HG03045 (cell line): ENCODE results near the gene PDXP.

Source experiments
- ATAC-seq: cut with Tn5 transposase; IDR thresholded peaks from one replicate; pipeline ENCODE4 v1.9.1; 2021; ENCODE audit warnings: mild to moderate bottlenecking, moderate library complexity; ENCODE audit not compliant: unreplicated experiment

Gene PDXP

DNA sequence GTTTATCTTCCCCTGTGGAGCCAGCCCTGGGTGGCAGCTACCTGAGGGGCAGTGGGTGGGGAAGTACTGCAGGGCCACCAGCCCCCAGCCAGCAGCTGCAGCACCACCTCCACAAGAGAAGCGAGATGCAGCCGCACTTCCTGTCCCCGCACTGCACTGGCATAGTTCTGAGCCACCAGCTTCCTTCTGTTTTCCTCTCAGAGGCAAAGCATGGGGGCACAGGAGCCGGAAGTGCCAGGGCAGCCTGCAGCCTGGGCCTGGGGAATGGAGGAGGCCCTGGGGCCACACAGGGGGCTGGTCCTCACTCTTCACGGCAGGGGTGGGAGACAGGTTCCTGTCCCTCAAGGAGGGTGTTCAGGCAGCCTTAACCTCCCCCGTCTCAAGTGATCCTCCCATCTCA is 31.0 kb upstream of the PDXP start:
- no peak for ATAC-seq

DNA sequence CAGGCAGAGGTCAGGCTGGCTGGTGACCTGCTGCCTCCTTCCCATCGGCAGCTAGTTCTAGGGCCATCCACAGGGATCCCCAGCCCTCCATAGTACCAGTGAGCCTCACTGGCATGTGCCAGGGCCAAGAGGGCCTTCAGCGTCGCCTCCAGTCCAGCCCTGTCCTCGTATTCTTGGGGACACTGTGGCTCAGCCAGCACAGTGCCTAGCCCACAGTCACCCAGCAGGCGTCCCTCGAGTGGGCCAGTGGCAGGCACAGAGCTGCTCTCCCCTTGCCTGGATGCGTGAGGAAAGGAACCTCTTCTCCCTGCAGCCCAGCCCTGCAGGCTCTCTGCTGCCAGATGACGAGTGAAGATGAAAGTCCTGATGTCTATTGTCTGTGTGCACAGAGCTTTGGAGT is 29.7 kb upstream of the PDXP start:
- no peak for ATAC-seq

DNA sequence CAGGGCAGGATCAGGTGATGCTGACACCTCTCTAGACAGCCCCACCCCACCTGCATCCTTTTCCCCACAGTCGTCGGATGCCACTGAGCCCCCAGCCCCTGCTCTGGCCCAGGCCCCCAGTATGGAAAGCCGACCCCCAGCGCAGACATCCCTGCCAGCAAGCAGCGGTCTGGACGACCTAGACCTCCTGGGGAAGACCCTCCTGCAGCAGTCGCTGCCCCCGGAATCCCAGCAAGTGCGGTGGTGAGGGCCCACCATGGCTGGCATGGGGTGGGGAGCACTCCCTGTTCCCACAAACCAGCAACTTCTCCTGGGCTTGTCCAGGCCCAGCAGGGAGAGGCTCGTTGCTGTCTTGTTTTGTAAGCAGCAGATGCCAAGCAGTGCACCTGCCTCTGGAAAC is 28.6 kb upstream of the PDXP start:
- no peak for ATAC-seq

DNA sequence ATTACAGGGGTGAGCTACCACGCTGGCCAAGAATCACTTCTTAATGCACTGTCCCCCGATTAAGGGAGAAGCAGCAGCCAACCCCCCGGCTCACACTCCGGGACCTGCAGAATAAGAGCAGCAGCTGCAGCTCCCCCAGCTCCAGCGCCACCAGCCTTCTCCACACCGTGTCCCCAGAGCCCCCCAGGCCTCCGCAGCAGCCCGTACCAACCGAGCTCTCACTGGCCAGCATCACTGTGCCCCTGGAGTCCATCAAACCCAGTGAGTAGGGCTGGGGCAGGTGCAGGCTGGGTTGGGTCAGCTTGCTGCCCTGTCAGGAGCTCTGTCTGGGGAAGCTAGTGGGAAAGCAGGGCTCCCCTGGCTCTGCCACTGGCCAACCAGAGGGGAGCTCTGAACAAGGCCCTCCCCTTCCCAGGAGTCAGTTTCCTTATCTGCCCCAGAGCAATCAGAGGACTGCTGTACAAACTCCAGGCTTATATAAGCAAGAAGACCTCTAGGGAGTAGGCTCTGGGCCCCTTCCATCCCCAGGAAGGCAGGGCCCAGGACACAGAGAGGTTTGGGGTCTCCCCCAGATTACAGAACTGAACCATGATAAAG is 27.6 kb upstream of the PDXP start:
- ATAC-seq = no peak

DNA sequence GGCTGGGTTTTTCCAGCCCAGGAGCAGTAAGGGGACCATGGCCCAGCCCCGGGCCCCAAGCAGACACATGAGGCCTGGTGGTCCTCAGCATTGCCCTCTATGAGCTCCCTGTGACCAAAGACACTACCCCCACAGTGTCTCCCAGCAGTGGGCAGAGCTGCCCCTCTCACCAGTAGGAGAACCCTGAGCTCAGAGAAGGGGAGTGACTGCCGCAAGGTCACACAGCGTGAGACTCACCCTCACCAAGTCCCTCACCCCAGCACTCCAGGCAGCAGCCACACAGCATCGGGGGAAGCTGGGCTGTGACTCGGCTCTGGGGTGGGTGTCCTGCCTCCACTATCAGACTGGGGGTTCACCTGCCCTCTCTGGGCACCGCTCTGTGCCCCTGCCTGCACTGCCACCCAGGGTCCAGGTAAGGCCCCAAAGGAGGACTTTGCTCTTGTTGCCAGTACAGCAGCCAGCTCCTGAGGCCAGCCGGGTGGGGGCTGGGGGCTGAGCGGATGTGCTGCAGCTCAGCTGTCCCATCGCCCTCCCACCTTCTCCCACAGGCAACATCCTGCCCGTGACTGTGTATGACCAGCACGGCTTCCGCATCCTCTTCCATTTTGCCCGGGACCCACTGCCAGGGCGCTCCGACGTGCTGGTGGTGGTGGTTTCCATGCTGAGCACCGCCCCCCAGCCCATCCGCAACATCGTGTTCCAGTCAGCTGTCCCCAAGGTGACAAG is 26.9 kb upstream of the PDXP start:
- no peak for ATAC-seq

DNA sequence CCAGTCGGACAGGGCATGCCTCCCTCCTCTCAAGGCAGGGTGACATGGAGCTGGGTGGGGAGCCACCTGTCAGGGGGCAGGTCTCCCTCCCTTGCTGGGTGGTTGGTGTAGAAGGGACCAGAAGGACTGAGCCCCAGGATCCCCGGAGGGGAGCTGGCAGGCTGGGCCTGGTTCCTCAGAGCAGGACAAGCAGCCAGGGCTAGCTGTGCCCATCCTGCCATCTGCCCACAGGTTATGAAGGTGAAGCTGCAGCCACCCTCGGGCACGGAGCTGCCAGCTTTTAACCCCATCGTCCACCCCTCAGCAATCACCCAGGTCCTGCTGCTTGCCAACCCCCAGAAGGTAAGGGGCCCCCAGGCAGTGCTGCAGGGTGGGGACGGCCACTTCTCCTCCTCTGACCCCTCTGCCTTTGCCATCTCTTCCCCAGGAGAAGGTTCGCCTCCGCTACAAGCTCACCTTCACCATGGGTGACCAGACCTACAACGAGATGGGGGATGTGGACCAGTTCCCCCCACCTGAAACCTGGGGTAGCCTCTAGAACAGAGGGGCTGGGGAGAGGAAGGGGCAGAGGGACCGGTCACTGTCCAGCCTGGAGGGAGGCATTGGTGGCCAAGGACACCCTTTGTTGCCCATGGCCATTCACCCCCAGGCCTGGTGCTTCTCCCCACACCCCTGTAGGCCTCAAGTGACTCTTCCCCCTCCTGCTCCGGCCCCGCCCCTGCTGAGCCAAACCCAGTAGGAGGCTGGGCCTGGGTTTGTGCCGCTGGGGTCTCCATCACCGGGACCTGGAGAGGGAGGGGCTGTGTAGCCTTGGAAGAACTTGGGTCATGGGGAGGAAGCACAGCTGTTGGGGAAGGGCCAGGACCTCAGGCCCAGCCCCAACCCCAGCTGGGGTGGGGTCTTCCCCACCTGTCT is 26.1 kb upstream of the PDXP start:
- ATAC-seq = peak; percentile 9

DNA sequence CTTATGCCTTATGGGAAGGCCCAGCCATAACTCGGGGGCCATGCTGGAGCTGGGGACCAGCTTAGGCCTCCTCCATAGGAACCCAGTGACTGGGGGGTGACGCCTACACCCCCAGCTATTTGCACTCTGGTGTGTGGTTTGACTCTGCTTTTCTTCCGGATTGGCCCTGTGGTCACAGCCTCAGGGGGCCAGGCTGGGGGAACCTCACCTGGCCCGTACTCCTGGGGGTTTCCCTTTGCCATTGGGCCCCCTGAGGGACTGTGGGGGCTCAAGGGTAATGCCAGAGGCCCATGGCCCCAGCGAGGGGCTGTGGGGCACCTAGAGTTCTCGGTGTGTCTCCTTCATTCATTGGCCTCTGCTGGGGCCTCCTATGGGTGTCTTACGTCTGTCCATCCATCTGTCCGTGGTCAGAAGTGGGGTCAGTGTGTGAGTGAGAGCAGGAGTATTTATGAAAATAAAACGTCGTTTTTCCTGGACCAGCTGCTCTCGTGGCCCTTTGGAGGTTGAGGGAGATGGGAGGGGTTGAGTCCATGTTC is 25.4 kb upstream of the PDXP start:
- peak; percentile 38 for ATAC-seq

DNA sequence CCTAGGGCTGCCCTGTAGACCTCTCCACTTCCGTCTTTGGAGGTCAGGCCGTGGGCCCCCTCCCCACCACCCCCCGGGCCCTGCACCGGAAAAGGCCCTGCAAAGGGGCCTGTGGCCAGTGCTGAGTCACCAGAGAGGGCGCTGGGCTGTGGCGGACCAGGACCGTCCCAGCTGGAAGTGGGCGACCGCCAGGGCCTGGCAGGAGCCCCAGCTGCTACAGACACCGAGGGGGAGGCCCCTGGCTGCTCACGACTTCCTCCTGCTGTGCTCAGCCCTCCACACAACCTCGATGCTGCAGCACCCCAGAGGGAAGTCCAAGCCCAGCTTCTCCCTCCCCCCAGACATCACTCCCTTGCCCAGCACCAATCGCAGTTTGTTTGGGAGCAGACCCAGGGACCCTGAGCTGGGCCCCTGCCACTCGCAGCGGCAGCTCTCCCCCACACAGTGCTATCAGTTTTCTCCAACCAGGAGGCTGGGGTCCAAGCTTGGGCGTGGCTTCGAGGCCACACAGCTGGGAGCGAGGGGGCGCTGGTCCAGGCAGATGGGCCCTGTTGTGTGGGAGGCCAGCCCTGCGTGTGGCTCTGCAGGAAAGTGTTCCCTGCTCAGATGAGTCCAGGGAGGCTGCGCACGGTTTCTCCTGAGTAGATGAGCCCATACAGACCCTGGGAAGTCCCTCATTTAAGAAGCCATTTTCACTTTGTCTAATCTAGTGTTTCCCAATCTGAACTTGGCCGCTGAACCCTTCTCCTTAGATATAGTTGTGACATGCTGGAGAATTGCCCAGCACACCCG is 24.7 kb upstream of the PDXP start:
- peak; percentile 48 for ATAC-seq

DNA sequence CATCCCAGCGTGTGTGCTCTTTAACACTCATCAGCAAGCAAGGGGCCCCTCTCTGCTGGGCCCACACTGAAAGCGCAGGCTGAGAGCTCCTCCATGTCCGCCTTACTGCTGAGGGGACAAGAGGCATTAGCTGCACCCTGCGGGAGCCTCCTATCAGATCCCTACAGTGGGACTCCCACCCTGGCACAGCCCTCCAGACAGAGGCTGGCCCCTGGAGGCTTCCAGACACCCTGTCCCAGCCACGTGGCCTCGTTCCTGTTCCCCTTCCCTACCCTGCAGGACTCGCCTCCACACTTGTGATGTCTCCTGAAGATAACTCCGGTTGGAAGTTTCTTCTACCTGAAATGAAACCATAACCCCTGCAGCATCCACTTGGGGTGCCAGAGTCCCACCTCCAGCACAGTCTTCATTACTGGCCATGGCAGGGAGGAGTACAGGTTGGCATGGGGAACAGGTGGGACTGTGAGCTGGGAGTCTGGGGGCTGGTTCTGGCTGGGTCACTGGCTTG is 24.1 kb upstream of the PDXP start:
- ATAC-seq = peak; percentile 0

DNA sequence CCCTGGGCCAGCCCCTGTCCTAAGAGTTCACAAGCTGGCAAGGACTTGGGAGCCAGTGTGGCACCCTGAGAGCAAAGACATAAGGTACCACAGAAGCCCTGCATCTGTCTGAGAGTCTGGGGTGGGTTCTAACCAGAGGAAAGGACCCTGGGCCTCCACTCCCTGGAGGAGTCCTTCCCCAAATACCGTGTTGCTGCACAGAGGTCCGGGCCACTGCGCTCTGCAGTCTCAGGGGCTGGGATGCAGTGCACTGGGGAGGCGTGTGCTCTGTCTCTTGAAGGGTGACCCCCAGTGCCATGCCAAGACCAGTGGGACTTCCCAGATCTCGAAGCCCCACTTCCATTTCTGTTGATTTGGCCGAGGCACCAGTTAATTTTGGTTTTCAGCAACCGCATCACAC is 23.4 kb upstream of the PDXP start:
- ATAC-seq = no peak

DNA sequence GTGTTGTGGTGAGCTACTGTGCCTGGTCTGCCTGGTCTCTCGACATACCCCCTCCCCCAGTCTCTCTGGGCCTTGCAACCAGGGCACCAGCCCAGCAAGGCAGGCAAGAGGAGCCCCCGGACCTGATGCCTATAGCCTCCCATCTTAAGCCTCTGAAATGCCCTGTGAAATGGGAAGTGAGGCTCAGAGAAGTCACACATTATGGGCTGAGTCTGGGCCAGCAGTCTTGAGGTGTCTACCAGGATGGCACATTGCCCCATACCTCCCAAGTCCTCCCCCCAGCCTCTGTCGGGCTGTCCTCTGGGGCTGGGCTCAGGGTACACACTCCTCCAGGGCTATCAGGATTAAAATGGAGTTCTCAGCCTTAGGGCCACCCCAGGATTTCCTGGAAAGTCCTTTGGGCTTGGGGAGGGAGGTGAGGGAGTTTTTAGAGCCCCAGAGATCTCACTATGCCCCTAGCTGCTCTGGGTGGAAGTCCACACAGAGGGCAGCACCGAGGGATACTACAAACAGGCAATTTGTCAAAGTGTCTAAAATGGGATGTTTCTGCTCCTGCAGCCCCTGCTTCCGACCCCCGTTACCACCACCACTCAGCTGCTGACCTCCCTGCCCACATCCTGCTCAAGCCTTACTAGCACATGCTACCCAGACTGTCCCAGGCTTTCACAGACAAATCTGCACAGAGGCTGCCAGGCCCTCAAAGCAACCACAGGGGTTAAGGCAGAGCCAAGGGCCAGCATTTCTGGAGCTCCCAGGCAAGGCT is 22.2 kb upstream of the PDXP start:
- no peak for ATAC-seq

DNA sequence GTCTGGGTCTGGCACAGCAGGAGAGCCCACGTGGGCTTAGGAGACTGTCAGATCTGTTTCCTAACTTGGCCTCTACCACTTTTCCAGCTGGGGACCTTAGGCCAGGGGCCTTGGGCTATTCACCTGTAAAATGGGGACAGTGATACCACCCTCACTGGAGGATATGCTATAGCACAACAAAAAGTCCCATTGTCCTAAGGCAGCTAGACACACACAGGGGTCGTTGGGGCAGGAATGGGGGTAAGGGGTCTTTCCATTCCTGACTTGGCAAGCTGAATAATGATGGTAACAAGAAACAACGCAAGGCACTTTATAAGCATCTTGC is 21.6 kb upstream of the PDXP start:
- ATAC-seq = no peak

DNA sequence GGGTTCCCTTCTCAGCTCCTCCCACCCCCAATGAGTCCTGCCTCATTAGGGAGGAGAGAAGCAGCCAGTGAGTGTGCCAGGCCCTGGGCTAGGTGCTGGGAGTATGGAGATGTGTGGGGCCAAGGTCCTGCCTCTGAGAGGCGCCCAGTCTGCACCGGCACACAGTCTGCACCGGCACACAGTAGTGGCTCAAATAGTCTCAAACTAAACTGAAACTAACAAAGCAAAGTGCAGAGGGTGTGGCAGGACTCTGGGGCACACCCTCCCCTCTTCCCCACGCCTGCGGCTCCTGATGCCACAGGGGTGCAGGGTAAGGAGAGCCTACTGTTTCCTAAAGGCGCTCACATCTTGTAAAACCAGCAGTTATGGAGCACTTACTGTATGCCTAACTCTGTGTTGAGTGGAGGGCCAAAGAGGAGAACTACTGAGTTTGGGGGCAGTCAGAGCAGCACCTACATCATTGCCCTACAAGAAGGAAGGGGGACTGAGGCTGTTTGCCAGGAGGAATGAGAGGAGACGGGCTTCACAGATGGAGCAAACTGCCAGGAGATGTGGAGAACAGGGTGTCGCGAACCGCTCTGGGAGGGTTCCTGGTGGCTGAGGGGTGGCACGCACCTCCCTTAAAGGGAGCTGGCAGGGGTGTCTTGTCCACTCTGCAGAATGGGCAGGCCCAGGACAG is 20.0 kb upstream of the PDXP start:
- no peak for ATAC-seq

DNA sequence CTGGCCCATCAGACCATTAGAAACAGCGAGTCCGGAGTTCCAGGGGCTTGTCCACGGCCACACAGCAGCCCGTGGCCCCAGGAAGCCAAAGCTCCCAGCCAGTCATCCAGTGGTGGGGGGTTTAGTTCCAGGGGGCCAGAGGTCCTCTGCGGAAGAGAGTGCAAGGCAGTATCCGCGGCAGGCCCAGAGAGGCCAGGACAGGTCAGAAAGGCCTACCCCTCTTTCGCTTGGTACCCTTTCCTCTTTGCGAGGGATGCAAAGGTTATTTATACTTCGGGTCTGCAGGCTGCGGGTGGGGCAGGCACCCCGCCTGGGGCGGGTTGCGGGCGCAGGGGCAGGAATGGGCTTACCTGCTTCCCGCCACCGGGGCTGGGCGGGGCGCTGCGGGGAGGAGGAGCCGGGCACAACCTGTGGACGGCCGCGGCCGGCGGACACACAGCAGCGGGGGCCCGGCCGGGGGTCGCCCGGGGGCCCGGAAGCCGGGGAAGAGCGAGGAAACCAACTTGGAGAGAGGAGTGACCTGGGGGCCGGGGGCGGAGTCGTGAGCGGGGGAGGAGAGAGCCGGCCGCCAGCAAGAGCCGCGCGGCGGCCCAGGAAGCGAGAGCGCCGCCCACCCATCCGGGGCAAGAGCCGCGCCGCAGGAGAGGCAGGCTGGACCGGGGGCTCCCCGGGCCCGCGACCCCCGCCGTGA is 19.3 kb upstream of the PDXP start, which contains the start of gene SH3BP1:
TSS of gene SH3BP1 (plus strand) at position 600 of the 691 bp plus-strand sequence. CDS start 119 bp downstream, outside the sequence.
- no peak for ATAC-seq

DNA sequence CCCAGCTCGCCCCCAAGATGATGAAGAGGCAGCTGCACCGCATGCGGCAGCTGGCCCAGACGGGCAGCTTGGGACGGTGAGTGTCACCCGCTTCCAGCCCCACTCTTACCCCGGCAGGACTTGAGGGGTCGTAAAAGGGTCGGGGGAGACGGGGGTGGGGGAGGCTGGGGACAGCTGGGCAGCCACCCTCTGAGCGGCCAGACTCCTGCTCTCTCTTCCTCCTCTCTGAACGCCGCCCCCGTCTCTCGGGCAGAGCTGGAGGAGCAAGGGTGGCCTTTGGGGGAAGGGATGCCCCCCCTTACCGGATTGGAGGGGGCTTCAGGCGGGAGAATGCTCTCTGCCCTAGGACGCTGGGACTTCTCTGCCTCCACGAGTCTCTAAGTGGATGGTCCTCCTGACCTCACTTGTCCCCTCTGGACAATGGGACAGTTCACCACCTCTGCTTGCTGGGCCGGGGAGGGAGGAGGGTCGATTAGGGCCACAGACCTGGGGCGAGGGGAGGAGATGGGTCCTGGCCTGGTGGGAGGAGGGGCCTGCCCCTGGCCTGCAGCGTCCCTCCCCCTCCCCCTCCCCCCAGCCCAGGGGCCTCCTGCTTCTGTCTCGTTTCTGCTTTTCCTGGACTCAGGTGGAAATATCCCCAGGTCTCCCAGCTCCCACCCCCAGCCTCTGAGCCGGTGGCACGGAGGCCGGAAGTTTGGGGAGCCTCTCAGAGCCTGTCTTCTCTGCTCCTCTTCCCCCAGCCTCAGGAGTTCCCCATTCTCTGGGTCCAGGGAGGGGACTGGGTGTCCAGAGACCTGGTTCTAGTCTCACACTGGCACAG is 18.5 kb upstream of the PDXP start:
- ATAC-seq = no peak

DNA sequence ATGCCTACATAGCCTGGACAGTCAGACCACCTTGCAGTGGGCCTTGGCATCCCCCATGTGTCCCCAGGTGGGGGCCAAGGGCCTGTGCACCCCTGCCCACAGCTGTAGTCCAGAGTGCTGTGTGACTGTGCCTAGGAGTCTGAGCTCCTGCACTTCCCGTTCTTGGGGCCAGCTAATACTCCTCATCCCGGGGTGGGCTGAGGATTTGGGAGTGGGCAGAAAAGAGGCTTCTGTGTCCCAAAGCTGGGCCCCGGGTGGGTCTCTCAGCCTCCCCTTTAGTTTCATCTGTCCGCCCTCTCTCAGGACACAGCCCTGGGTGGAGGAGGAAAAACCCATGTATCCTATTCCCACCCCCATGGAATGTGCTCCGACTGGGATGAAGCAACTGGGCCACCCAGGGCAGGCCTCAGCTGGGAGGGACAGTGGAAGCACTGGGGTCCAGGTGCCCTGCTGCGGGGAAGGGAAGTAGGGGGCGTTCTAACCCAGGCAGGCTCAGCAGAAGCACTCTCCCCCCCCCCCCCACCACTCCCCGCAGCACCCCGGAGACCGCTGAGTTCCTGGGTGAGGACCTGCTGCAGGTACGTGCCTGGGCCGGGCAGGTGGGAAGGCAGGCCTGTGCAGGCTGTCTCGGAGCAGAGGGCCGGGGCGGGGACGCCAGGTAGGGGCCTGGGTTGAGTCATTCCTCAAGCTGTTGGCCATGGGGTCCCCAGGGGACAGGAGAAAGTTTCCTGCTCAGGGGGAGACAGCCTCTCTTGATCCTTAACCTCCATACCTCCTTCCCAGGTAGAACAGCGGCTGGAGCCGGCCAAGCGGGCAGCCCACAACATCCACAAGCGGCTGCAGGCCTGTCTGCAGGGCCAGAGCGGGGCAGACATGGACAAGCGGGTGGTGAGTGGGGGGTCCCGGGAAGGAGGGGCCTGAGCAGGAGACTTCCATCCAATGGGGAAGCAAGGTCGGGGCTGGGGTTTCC is 17.6 kb upstream of the PDXP start:
- ATAC-seq = no peak

DNA sequence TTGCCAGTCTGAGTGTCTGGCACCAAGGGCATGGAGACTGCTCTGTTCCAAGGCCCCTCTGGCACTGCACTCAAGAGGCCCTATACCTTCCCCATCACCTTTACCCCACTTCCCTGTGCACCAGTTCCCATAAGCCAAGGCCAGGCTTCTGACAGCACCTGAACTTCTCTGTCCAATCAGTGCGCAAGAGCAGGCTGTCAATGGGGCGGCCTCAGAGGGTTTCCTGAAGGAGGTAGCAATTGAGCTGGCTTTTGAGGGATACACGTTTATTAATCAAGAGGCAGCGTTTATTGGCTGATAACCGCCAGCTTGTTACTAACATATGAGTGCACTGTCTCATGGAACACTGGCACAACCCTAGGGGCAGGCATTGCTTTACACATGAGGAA is 17.0 kb upstream of the PDXP start:
- ATAC-seq = no peak
